ENCODE data around the gene KIF16B. TPM values are rescaled to one million over a fixed set of nuclear protein-coding genes. Genes with fewer than 3 reads are reported as not detected.

The KIF16B gene, protein sequence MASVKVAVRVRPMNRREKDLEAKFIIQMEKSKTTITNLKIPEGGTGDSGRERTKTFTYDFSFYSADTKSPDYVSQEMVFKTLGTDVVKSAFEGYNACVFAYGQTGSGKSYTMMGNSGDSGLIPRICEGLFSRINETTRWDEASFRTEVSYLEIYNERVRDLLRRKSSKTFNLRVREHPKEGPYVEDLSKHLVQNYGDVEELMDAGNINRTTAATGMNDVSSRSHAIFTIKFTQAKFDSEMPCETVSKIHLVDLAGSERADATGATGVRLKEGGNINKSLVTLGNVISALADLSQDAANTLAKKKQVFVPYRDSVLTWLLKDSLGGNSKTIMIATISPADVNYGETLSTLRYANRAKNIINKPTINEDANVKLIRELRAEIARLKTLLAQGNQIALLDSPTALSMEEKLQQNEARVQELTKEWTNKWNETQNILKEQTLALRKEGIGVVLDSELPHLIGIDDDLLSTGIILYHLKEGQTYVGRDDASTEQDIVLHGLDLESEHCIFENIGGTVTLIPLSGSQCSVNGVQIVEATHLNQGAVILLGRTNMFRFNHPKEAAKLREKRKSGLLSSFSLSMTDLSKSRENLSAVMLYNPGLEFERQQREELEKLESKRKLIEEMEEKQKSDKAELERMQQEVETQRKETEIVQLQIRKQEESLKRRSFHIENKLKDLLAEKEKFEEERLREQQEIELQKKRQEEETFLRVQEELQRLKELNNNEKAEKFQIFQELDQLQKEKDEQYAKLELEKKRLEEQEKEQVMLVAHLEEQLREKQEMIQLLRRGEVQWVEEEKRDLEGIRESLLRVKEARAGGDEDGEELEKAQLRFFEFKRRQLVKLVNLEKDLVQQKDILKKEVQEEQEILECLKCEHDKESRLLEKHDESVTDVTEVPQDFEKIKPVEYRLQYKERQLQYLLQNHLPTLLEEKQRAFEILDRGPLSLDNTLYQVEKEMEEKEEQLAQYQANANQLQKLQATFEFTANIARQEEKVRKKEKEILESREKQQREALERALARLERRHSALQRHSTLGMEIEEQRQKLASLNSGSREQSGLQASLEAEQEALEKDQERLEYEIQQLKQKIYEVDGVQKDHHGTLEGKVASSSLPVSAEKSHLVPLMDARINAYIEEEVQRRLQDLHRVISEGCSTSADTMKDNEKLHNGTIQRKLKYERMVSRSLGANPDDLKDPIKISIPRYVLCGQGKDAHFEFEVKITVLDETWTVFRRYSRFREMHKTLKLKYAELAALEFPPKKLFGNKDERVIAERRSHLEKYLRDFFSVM (N-terminal part only)
- 0.34 TPM for polyA plus RNA-seq (2012; ENCODE audit: insufficient read length, low read depth)

DNA sequence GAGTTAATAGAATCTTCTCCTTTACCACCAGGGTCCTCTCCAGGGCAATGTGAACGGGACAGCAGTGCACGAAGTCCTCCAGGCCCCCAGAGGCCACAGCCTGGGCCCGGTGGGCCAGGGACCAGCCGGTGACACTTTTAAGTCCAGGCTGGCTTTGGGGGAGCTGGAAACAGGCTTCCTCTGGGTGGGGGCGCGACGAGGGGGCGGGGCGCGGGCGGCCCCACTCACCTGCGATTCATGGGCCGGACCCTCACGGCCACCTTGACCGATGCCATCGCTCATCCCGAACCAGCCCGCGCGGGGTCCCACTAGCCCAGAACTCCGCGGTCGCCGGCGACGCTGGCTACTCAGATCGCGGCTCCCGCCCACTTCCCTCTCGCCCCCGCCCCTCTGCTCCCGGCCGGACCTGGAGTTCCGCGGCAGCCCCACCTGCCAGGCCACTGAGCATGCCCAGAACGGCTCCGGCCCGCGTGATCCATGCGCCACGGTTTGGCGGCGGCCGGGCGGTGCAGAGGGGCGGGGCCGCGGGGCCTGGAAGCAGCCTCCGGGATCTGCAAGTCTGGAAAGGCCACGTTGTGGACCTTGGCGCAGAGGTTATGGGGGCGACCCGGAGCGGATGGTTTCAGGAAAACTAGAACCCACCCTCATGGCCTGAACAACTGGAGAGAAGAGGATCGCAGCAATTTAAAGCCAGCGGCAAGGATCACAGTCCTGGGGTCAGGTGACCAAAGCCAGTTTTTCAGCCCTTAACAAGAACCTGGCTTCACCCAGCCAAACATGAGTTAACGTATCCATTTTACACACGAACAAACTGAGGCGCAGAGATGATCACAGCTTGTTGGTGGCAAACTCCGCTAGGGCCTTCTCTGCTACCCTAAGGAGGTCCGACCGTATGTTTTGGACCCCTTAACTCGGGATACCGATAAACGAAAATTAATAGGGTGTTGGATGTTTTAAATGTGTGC, at the start of gene KIF16B:
KIF16B (minus strand) TSS at position 448 of the 965 bp plus-strand sequence; CDS start at position 275, 173 bp downstream.
- TF ChIP-seq, protein P1, sequence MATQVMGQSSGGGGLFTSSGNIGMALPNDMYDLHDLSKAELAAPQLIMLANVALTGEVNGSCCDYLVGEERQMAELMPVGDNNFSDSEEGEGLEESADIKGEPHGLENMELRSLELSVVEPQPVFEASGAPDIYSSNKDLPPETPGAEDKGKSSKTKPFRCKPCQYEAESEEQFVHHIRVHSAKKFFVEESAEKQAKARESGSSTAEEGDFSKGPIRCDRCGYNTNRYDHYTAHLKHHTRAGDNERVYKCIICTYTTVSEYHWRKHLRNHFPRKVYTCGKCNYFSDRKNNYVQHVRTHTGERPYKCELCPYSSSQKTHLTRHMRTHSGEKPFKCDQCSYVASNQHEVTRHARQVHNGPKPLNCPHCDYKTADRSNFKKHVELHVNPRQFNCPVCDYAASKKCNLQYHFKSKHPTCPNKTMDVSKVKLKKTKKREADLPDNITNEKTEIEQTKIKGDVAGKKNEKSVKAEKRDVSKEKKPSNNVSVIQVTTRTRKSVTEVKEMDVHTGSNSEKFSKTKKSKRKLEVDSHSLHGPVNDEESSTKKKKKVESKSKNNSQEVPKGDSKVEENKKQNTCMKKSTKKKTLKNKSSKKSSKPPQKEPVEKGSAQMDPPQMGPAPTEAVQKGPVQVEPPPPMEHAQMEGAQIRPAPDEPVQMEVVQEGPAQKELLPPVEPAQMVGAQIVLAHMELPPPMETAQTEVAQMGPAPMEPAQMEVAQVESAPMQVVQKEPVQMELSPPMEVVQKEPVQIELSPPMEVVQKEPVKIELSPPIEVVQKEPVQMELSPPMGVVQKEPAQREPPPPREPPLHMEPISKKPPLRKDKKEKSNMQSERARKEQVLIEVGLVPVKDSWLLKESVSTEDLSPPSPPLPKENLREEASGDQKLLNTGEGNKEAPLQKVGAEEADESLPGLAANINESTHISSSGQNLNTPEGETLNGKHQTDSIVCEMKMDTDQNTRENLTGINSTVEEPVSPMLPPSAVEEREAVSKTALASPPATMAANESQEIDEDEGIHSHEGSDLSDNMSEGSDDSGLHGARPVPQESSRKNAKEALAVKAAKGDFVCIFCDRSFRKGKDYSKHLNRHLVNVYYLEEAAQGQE (IDR thresholded peaks at IDR 0.05; ENCODE audit: insufficient read depth in 1 of 2, low read depth in 2 of 2, low read length in 2 of 2): no peak
- TF ChIP-seq POLR2AphosphoS5 (IDR thresholded peaks at IDR 0.05; ENCODE audit: low read depth, low read length) (peak; percentile 36), SIN3A (IDR thresholded peaks at IDR 0.05; ENCODE audit: borderline replicate concordance, insufficient read depth, low read length) (no peak), TAF1 (IDR thresholded peaks at IDR 0.05; ENCODE audit: borderline replicate concordance, insufficient read depth, low read length) (no peak), FOXP2 (optimal IDR thresholded peaks at IDR 0.05; ENCODE audit: borderline replicate concordance, extremely low read depth, extremely low read length, insufficient read depth) (peak; percentile 75)

DNA sequence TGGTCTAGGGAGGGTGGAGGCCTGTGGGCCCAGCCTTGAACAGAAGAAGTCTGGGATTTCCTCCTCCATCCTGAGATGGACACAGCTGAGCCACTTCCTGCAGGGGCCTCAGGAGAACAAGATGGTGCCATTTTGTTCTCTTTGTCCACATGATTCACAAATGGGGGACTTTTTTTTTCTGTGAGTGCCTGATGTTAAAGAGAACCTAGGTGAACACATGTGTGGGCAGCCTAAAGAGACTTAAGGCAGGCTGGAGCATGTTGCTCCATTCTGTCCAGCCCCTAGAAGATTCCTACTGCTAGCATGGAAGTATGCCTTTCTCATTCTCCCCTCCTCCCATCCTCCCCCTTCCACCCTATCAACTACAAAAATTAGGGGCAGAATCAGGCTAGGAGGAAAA, 49.3 kb upstream of the KIF16B start:
- TF ChIP-seq SIN3A (IDR thresholded peaks at IDR 0.05; ENCODE audit: borderline replicate concordance, insufficient read depth, low read length) (no peak), POLR2AphosphoS5 (IDR thresholded peaks at IDR 0.05; ENCODE audit: low read depth, low read length) (no peak), FOXP2 (optimal IDR thresholded peaks at IDR 0.05; ENCODE audit: borderline replicate concordance, extremely low read depth, extremely low read length, insufficient read depth) (no peak), TAF1 (IDR thresholded peaks at IDR 0.05; ENCODE audit: borderline replicate concordance, insufficient read depth, low read length) (no peak)
- TF ChIP-seq, protein P1 (IDR thresholded peaks at IDR 0.05; ENCODE audit: insufficient read depth in 1 of 2, low read depth in 2 of 2, low read length in 2 of 2): no peak

DNA sequence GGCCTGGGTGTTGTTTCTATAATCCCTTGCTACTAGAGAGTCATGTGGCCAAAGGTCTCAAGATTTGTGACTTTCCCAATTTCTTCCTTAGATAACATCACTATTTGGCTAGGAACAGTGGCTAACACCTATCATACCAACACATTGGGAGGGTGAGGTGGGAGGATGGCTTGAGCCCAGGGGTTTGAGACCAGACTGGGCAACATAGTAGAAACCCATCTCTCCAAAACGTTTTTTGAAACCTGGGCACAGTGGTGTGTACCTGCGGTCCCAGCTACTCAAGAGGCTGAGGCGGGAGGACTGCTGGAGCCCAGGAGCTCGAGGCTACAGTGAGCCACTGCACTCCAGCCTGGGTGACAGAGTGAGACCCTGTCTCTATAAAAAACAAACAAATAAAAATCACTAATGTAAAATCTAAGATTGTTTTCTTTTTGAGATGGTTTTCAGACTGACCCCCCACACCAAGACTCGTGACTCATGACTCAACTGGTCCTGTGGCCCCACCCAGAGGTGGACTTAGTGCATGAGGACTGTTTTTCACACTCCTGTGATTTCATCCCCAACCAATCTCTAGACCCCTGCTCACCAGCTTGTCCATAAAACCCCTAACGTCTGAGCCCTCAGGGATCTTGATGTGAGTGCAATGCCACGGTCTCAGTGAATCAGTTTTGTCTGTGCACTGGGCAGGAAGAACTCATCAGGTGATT, 48.3 kb upstream of the KIF16B start:
- TF ChIP-seq, protein P1 (IDR thresholded peaks at IDR 0.05; ENCODE audit: insufficient read depth in 1 of 2, low read depth in 2 of 2, low read length in 2 of 2): no peak
- TF ChIP-seq TAF1 (IDR thresholded peaks at IDR 0.05; ENCODE audit: borderline replicate concordance, insufficient read depth, low read length) (no peak), POLR2AphosphoS5 (IDR thresholded peaks at IDR 0.05; ENCODE audit: low read depth, low read length) (no peak), SIN3A (IDR thresholded peaks at IDR 0.05; ENCODE audit: borderline replicate concordance, insufficient read depth, low read length) (no peak), FOXP2 (optimal IDR thresholded peaks at IDR 0.05; ENCODE audit: borderline replicate concordance, extremely low read depth, extremely low read length, insufficient read depth) (no peak)
